AG08396 (cell line): ENCODE measurements around the gene CCDC92.

Experiments
- DNase-seq: peaks from one replicate; pipeline ENCODE4 v3.0.0; 2012; ENCODE audit warnings: low spot score, mixed read lengths

CCDC92 gene

GRCh38 chr12:124002021-124002644 lies 29.5 kb upstream of the CCDC92 start:
- DNase-seq: no peak

- no peak for DNase-seq
These were observed 28.7 kb upstream of the CCDC92 start for GRCh38 chr12:124001343-124001742.

- no peak for DNase-seq
These were observed 27.5 kb upstream of the CCDC92 start for GRCh38 chr12:124000111-124000510.

GRCh38 chr12:123998991-123999359 lies 26.3 kb upstream of the CCDC92 start:
- peak; percentile 44 for DNase-seq

- peak; percentile 24 for DNase-seq
These were observed 25.8 kb upstream of the CCDC92 start for GRCh38 chr12:123998344-123998990.

- no peak for DNase-seq
These were observed 25.3 kb upstream of the CCDC92 start for GRCh38 chr12:123997908-123998307.

- DNase-seq: no peak
These were observed 24.6 kb upstream of the CCDC92 start for GRCh38 chr12:123997033-123997822.

GRCh38 chr12:123996581-123996980 lies 23.9 kb upstream of the CCDC92 start:
- no peak for DNase-seq

- peak; percentile 36 for DNase-seq
These were observed 22.6 kb upstream of the CCDC92 start for GRCh38 chr12:123995023-123995748.

- no peak for DNase-seq
These were observed 19.6 kb upstream of the CCDC92 start for GRCh38 chr12:123992118-123992825.

GRCh38 chr12:123991372-123991951 lies 18.8 kb upstream of the CCDC92 start:
- DNase-seq: no peak

GRCh38 chr12:123990511-123990910 lies 17.9 kb upstream of the CCDC92 start:
- DNase-seq: no peak

GRCh38 chr12:123989753-123990152 lies 17.1 kb upstream of the CCDC92 start:
- no peak for DNase-seq

GRCh38 chr12:123989168-123989567 lies 16.5 kb upstream of the CCDC92 start:
- DNase-seq: no peak

GRCh38 chr12:123987022-123987421 lies 14.4 kb upstream of the CCDC92 start:
- no peak for DNase-seq

- no peak for DNase-seq
These were observed 13.8 kb upstream of the CCDC92 start for GRCh38 chr12:123986374-123986965.

- no peak for DNase-seq
These were observed 12.3 kb upstream of the CCDC92 start for GRCh38 chr12:123984903-123985302.

- DNase-seq: peak; percentile 51
These were observed 11.3 kb upstream of the CCDC92 start for GRCh38 chr12:123983822-123984485.

GRCh38 chr12:123982269-123982668 lies 9.6 kb upstream of the CCDC92 start:
- DNase-seq: no peak

- no peak for DNase-seq
These were observed 6.9 kb upstream of the CCDC92 start for GRCh38 chr12:123979566-123979965.
